ENCODE results near the gene PRKAR1B. TPM values are rescaled to one million over a fixed set of nuclear protein-coding genes. Genes with fewer than 3 reads are reported as not detected.

The PRKAR1B gene
- total RNA-seq, 2 experiments from 2014 or later = 28.0 to 28.2 TPM

DNA sequence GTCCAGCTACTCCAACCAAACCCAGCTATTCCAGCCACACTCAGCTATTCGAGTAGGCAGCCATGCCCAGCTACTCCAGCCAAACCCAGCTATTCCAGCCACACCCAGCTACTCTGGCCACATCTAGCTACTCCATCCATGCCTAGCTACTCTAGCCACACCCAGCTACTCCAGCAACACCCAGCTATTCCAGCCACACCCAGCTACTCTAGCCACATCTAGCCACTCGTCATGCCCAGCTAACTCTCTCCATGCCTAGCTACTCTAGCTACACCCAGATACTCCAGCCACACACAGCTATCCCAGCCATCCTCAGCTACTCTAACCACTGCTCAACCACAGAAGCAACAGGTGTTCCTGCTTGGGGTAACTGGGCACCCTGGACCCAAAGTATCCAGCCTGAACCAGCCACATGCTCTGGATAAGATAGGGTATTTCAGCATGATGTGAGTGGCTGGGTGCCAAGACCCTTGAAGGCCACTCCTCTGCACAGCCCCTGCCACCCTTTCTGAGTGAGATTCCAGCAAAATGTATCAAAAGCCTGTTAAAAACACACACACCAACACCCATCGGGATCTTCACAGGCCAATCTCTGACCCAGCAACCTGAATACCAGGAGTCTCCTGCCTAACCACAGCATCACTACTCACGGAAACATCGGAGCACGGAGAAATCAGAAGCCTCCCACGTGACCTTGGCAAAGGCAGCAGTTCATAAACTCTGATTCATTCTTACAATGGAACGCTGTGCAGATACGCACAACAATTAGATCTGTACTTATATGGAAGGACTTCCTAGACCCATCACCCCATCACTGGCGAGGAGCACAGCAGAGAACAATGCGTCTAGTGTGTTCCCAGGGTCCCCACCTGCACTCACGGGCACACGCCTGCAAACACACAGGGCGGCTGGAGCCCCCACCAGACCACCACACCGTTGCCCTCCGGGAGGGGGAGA is 52.3 kb downstream of the PRKAR1B start:
- ChIA-PET CTCF (interaction anchor here (1.2 kb wide), 1 partner anchor 12 kb away, joined by 4 read pairs; no protein-coding TSS in a partner anchor), POLR2A (no interaction called here)
- no peak overlapping the region for H3K27ac Mint-ChIP-seq
- peaks cover 16% of the 10 kb centered on the region for H3K36me3 Mint-ChIP-seq
- intact Hi-C loops (cut with micrococcal nuclease) = no loop called here
- no peak overlapping the region for H3K4me3 Mint-ChIP-seq
- H3K9me3 Mint-ChIP-seq = peaks cover 6% of the 10 kb centered on the region
- no peak for DNase-seq
- H3K4me1 Mint-ChIP-seq (ENCODE audit: low read depth) = no peaks in the 10 kb centered on the region
- no peaks in the 10 kb centered on the region for H3K27me3 Mint-ChIP-seq

- Mint-ChIP-seq H3K4me3 (no peak overlapping the region), H3K4me1 (ENCODE audit: low read depth) (no peaks in the 10 kb centered on the region), H3K9me3 (peaks cover 11% of the 10 kb centered on the region), H3K27me3 (no peaks in the 10 kb centered on the region), H3K27ac (no peak overlapping the region), H3K36me3 (peaks cover 13% of the 10 kb centered on the region)
- intact Hi-C loops (cut with micrococcal nuclease) = no loop called here
- CTCF ChIA-PET = interaction anchor here (1.2 kb wide), 2 partner anchors 12 to 342 kb away, joined by 3 to 4 read pairs; no protein-coding TSS in a partner anchor
- no peak for DNase-seq
- POLR2A ChIA-PET = no interaction called here
These were observed 53.2 kb downstream of the PRKAR1B start for GRCh38 chr7:673681-674453.

DNA sequence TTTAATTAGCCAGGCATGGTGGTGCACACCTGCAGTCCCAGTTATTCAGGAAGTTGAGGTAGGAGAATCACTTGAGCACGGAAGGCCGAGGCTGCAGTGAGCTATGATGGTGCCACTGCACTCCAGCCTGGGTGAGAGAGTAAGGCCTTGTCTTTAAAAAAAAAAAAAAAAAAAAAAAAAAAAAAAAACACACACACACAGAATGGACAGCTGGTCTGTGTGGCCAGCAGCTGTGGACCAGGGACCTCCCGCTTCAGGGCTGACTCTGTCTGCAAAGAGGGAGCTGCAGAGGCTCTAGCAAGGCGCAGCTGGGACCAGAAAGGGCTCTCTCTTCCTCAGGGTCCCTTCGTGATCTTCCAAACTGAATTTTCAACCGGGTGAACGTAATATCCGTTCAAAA is 54.2 kb downstream of the PRKAR1B start:
- Mint-ChIP-seq H3K4me1 (ENCODE audit: low read depth) (no peaks in the 10 kb centered on the region), H3K36me3 (peaks cover 16% of the 10 kb centered on the region), H3K27me3 (no peaks in the 10 kb centered on the region), H3K27ac (no peak overlapping the region), H3K9me3 (peaks cover 15% of the 10 kb centered on the region), H3K4me3 (no peak overlapping the region)
- intact Hi-C loops (cut with micrococcal nuclease) = no loop called here
- ChIA-PET POLR2A (no interaction called here), CTCF (interaction anchor here (1.2 kb wide), 1 partner anchor 341 kb away, joined by 3 read pairs; no protein-coding TSS in a partner anchor)
- no peak for DNase-seq

- no peak overlapping the region for H3K4me3 Mint-ChIP-seq
- ChIA-PET POLR2A (no interaction called here), CTCF (no interaction called here)
- no peak overlapping the region for H3K27ac Mint-ChIP-seq
- peaks cover 12% of the 10 kb centered on the region for H3K36me3 Mint-ChIP-seq
- H3K27me3 Mint-ChIP-seq = no peaks in the 10 kb centered on the region
- intact Hi-C loops (cut with micrococcal nuclease) = no loop called here
- no peaks in the 10 kb centered on the region for H3K4me1 Mint-ChIP-seq (ENCODE audit: low read depth)
- peaks cover 15% of the 10 kb centered on the region for H3K9me3 Mint-ChIP-seq
- no peak for DNase-seq
These were observed 55.6 kb downstream of the PRKAR1B start for GRCh38 chr7:671415-672042.

DNA sequence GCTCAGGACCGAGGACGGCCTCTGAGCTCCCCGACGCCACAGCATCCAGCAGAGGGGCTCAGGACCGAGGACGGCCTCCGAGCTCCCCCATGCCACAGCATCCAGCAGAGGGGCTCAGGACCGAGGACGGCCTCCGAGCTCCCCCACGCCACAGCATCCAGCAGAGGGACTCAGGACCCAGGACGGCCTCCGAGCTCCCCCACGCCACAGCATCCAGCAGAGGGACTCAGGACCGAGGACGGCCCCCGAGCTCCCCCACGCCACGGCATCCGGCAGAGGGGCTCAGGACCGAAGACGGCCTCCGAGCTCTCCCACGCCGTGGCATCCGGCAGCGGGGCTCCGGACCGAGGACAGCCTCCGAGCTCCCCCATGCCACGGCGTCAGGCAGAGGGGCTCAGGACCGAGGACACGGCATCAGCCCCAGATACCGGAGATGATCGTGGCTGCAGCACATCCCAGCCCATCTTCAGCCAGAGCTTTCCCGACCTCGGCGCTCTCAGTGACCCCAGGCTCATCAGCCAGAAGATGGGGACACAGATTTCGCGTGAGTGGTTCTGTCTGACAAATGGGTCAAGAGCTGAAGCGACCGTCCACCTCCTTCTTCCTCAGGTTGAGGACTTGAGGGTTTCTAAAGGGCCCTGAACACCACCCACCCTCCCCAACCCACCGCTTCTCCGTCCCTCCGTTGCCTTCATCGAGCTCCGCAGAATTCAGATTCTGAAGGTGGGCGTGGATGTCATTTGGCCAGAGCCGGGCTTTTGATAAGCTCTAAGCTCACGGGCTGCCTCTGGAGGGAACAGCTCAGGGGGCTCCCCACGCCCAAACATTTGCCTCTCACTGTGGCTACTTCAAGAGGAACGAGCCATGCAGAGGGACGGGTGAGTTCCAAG is 56.3 kb downstream of the PRKAR1B start:
- no peaks in the 10 kb centered on the region for H3K27me3 Mint-ChIP-seq
- CTCF ChIA-PET = no interaction called here
- intact Hi-C loops (cut with micrococcal nuclease) = no loop called here
- no peak overlapping the region for H3K4me3 Mint-ChIP-seq
- peaks cover 15% of the 10 kb centered on the region for H3K9me3 Mint-ChIP-seq
- no peaks in the 10 kb centered on the region for H3K4me1 Mint-ChIP-seq (ENCODE audit: low read depth)
- POLR2A ChIA-PET = no interaction called here
- no peak overlapping the region for H3K27ac Mint-ChIP-seq
- DNase-seq = no peak
- peaks cover 9% of the 10 kb centered on the region for H3K36me3 Mint-ChIP-seq

DNA sequence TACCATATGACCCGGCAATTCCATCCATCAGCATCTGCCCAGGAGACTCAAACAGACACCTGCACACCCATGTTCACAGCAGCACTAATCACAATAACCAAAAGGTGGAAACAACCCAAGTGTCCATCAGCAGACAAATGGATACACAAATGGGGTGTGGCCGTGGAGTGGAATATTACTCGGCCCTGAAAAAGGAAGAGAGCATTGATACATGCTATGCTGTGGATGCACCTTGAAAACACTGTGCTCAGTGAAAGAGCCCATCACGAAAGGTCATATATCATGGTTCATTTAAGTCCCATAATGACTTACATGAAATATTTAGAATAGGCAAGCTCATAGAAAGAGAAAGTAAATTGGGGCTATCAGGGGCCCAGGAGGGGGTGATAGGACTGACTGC is 58.1 kb downstream of the PRKAR1B start:
- Mint-ChIP-seq H3K4me3 (no peak overlapping the region), H3K27ac (no peak overlapping the region), H3K36me3 (peaks cover 7% of the 10 kb centered on the region), H3K9me3 (peaks cover 8% of the 10 kb centered on the region), H3K4me1 (ENCODE audit: low read depth) (no peaks in the 10 kb centered on the region), H3K27me3 (no peaks in the 10 kb centered on the region)
- intact Hi-C loops (cut with micrococcal nuclease) = no loop called here
- POLR2A ChIA-PET = interaction anchor here (0.6 kb wide), 1 partner anchor 29 kb away, joined by 3 read pairs; no protein-coding TSS in a partner anchor
- CTCF ChIA-PET = interaction anchor here (0.5 kb wide), 1 partner anchor 24 kb away, joined by 3 read pairs; no protein-coding TSS in a partner anchor
- no peak for DNase-seq

GRCh38 chr7:668139-668931 is 58.7 kb downstream of the PRKAR1B start:
- Mint-ChIP-seq H3K9me3 (peaks cover 8% of the 10 kb centered on the region), H3K4me3 (no peak overlapping the region), H3K27me3 (no peaks in the 10 kb centered on the region), H3K4me1 (ENCODE audit: low read depth) (no peaks in the 10 kb centered on the region), H3K27ac (no peak overlapping the region), H3K36me3 (peaks cover 7% of the 10 kb centered on the region)
- DNase-seq = no peak
- intact Hi-C loops (cut with micrococcal nuclease) = no loop called here
- ChIA-PET CTCF (interaction anchor here (0.5 kb wide), 1 partner anchor 24 kb away, joined by 3 read pairs; no protein-coding TSS in a partner anchor), POLR2A (no interaction called here)

DNA sequence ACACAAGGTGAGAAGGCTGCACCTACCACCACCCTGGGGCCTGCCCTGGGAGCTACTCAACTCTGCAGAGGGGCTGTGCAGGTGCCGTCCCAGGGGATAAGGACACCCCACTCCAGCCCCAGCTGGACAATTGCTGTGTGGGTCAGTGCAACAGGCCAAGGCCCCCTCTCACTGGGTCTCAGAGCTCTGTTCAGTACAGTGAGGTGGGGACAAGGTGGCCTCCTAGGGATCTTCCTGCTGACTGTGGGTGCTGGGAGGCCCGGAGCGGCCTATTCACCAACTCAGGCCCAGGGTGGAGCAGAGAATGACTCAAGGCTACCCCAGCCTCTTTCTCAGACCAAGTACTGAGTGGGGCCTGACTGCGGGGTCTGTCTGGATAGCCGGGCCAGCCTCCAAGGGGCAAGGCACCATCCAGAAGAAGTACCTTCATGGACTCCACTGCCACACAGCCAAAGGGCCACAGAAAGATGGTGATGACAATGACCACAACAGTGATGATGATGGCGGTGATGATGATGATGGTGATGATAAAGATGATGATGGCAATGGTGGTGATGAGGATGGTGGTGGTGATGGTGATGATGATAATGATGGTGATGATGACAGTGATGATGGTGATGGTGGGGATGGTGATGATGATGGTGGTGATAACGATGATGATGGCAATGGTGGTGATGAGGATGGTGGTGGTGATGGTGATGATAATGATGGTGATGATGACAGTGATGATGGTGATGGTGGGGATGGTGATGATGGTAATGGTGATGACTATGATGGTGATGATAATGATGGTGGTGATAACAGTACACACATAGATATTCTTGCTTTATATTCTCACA is 60.4 kb downstream of the PRKAR1B start:
- H3K9me3 Mint-ChIP-seq = peaks cover 8% of the 10 kb centered on the region
- no peak overlapping the region for H3K4me3 Mint-ChIP-seq
- peaks cover 7% of the 10 kb centered on the region for H3K36me3 Mint-ChIP-seq
- no peak overlapping the region for H3K27ac Mint-ChIP-seq
- POLR2A ChIA-PET = no interaction called here
- no peaks in the 10 kb centered on the region for H3K27me3 Mint-ChIP-seq
- H3K4me1 Mint-ChIP-seq (ENCODE audit: low read depth) = peaks cover 6% of the 10 kb centered on the region
- CTCF ChIA-PET = no interaction called here
- intact Hi-C loops (cut with micrococcal nuclease) = no loop called here
- no peak for DNase-seq

DNA sequence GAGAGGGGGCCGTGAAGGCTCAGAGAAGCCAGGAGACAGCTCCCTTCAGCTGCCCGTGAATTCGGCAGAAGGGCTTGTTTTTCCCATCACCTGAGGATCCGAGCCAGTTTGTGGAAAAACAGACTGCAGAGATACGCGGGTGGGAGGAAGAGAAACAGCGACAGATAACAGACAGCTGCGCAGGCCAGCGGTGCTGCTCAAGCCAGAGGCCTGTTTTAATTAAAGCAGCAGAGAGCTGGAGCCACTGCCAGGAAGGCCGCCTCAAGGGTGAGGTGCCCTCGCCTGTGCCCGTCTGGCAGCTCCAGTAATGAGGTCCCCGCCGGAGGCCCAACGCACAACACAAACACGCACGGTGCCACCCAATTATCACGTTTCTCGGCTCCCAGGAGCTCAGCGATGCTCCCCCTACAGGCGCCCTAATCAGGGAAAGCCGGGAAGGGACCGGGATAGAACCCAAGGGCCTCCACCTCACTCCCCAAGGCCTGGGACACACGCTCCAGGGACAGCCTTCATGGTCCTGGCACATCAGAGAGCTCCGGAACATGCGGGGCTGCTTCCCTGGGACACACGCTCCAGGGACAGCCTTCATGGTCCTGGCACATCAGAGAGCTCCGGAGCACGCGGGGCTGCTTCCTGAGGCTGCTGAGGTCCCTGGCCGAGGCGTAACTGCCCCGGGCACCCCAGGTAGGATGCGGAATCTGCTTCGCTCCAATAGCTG is 61.2 kb downstream of the PRKAR1B start:
- Mint-ChIP-seq H3K27me3 (no peaks in the 10 kb centered on the region), H3K27ac (no peak overlapping the region), H3K4me3 (no peak overlapping the region), H3K36me3 (peaks cover 7% of the 10 kb centered on the region), H3K4me1 (ENCODE audit: low read depth) (peaks cover 6% of the 10 kb centered on the region), H3K9me3 (peaks cover 8% of the 10 kb centered on the region)
- ChIA-PET CTCF (interaction anchor here (0.8 to 0.9 kb wide), 2 partner anchors 19 to 23 kb away, joined by 3 to 4 read pairs; no protein-coding TSS in a partner anchor), POLR2A (no interaction called here)
- intact Hi-C loops (cut with micrococcal nuclease) = no loop called here
- no peak for DNase-seq
